NCI-H524 (cell line): ENCODE data around the gene RBM44.
"Not testable (repeated sequence)": the region's sequence is repeated elsewhere in the genome, so short reads cannot be mapped to it uniquely, and the experiment has no call there.

ENCODE experiments used
- DNase-seq, 2 experiments: peaks; one replicate each; lab custom pipeline; 2025; lab: John Stamatoyannopoulos, UW

The RBM44 gene

GRCh38 chr2:237798236-237799059 is at the start of gene RBM44:
Gene RBM44 (plus strand): TSS chr2:237798779. CDS start chr2:237813610, 14,831 bp downstream.
- DNase-seq: no peak

- DNase-seq: no peak
Measured at GRCh38 chr2:237749002-237749401, 49.6 kb upstream of the RBM44 start.

GRCh38 chr2:237749961-237750360 is 48.6 kb upstream of the RBM44 start:
- no peak for DNase-seq

- not testable (repeated sequence) for DNase-seq
Measured at GRCh38 chr2:237750441-237750840, 48.1 kb upstream of the RBM44 start.

- no peak for DNase-seq
Measured at GRCh38 chr2:237752761-237753165, 45.8 kb upstream of the RBM44 start.

GRCh38 chr2:237754182-237754581 is 44.4 kb upstream of the RBM44 start:
- DNase-seq: no peak

- no peak for DNase-seq
Measured at GRCh38 chr2:237754626-237755248, 43.8 kb upstream of the RBM44 start.

- DNase-seq: no peak
Measured at GRCh38 chr2:237757616-237758015, 41.0 kb upstream of the RBM44 start.

GRCh38 chr2:237758185-237758584 is 40.4 kb upstream of the RBM44 start:
- DNase-seq: no peak

GRCh38 chr2:237759176-237759575 is 39.4 kb upstream of the RBM44 start:
- peak in 1 of 2 experiments; percentile 48 for DNase-seq

GRCh38 chr2:237760506-237761502 is 37.8 kb upstream of the RBM44 start:
- no peak for DNase-seq

GRCh38 chr2:237762291-237763182 is 36.0 kb upstream of the RBM44 start:
- DNase-seq: not testable (repeated sequence)

GRCh38 chr2:237763812-237764211 is 34.8 kb upstream of the RBM44 start:
- no peak for DNase-seq

- DNase-seq: not testable (repeated sequence)
Measured at GRCh38 chr2:237765122-237765521, 33.5 kb upstream of the RBM44 start.

GRCh38 chr2:237765875-237766274 is 32.7 kb upstream of the RBM44 start:
- no peak for DNase-seq

- no peak for DNase-seq
Measured at GRCh38 chr2:237766340-237766739, 32.2 kb upstream of the RBM44 start.

GRCh38 chr2:237772513-237772912 is 26.1 kb upstream of the RBM44 start:
- no peak for DNase-seq

- no peak for DNase-seq
Measured at GRCh38 chr2:237773826-237774225, 24.8 kb upstream of the RBM44 start.

GRCh38 chr2:237774811-237775553 is 23.6 kb upstream of the RBM44 start:
- peak in 1 of 2 experiments; percentile 40 for DNase-seq

GRCh38 chr2:237779521-237779920 is 19.1 kb upstream of the RBM44 start:
- DNase-seq: no peak
